PFSK-1 (cell line): ENCODE measurements around the gene TPCN1.

Source experiments
- FOXP2 ChIP-seq: optimal IDR thresholded peaks from 2 replicates; pipeline ENCODE3; 2011; ENCODE audit warnings: borderline replicate concordance, control low read depth, inconsistent platforms; ENCODE audit not compliant: insufficient read depth; ENCODE audit errors: extremely low read length, extremely low read depth
- POLR2AphosphoS5 ChIP-seq: IDR thresholded peaks from 2 replicates; pipeline ENCODE4 v1.6.1; 2012; ENCODE audit warnings: low read depth, mild to moderate bottlenecking, control low read depth, low read length, moderate library complexity
- REST ChIP-seq, 2 experiments: IDR thresholded peaks; 2 replicates each; pipeline versions ENCODE4 v1.6.1 to v1.8.0; 2011 to 2012; ENCODE audit warnings: low read depth in 2 of 2, low read length in 2 of 2, control low read depth in 1 of 2, inconsistent platforms in 1 of 2, mild to moderate bottlenecking in 1 of 2, moderate library complexity in 1 of 2; ENCODE audit not compliant: insufficient read depth in 1 of 2
- SIN3A ChIP-seq: IDR thresholded peaks from 2 replicates; pipeline ENCODE4 v1.6.1; 2012; ENCODE audit warnings: mild to moderate bottlenecking, low read length, moderate library complexity, borderline replicate concordance; ENCODE audit not compliant: insufficient read depth
- TAF1 ChIP-seq: IDR thresholded peaks from 2 replicates; pipeline ENCODE4 v1.6.1; 2012; ENCODE audit warnings: low read length, control low read depth, borderline replicate concordance; ENCODE audit not compliant: insufficient read depth

TPCN1 gene

GRCh38 chr12:113262710-113263109 lies 41.4 kb downstream of the TPCN1 start:
- no peak for TF ChIP-seq POLR2AphosphoS5
- no peak for TF ChIP-seq REST (IDR thresholded peaks at IDR 0.05; ENCODE audit: insufficient read depth in 1 of 2, low read depth in 2 of 2, low read length in 2 of 2)
- TF ChIP-seq FOXP2 = no peak
- TF ChIP-seq TAF1 = no peak
- TF ChIP-seq SIN3A = no peak

GRCh38 chr12:113263431-113263963 lies 42.2 kb downstream of the TPCN1 start:
- TF ChIP-seq TAF1 (no peak), SIN3A (no peak), POLR2AphosphoS5 (no peak), FOXP2 (no peak), REST (IDR thresholded peaks at IDR 0.05; ENCODE audit: insufficient read depth in 1 of 2, low read depth in 2 of 2, low read length in 2 of 2) (no peak)

GRCh38 chr12:113266106-113266895 lies 45.0 kb downstream of the TPCN1 start:
- TF ChIP-seq POLR2AphosphoS5 (no peak), FOXP2 (no peak), REST (IDR thresholded peaks at IDR 0.05; ENCODE audit: insufficient read depth in 1 of 2, low read depth in 2 of 2, low read length in 2 of 2) (no peak), SIN3A (no peak), TAF1 (no peak)

GRCh38 chr12:113267621-113268020 lies 46.4 kb downstream of the TPCN1 start:
- TF ChIP-seq SIN3A (no peak), FOXP2 (no peak), TAF1 (no peak), POLR2AphosphoS5 (no peak), REST (IDR thresholded peaks at IDR 0.05; ENCODE audit: insufficient read depth in 1 of 2, low read depth in 2 of 2, low read length in 2 of 2) (no peak)

- TF ChIP-seq TAF1 (no peak), FOXP2 (no peak), SIN3A (no peak)
These were observed 46.9 kb downstream of the TPCN1 start for GRCh38 chr12:113268136-113268535.
